HG02623 (cell line): ENCODE measurements around the gene TMEM132C.

Experiments
- ATAC-seq: cut with Tn5 transposase; IDR thresholded peaks from one replicate; pipeline ENCODE4 v1.9.1; 2021; ENCODE audit warnings: moderate library complexity; ENCODE audit not compliant: unreplicated experiment

The TMEM132C gene

DNA sequence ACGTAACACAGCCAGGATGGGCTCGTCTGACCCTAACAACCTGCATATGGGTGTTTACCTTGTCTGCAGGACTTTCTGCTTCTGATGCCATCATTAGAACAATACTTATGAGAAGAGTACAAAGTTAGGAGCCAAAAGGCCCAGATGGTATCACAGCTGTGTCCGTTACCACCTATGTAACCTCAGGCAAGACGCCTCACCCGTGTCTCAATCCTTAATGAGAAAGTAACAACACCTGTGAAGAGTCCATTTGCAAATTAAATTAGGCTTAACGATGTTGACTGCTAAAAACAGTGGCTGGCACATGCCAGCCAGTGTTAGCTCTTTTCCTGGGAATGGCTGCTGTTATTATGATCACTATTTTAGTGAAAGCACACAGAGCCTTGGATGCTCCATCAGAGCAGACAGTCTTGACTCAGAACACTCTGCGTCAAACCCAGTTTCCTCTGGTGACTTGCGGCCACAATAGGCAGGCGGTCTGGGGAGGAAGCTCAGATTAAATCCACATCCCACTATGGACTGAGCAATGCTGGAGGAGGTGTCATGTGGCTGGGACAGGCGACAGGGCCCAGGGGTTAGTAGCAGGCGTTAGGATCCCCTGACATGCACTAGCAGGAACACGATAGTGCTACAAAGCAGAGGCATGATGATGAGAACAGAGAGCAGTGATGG, 431.5 kb downstream of the TMEM132C start:
- ATAC-seq = no peak

DNA sequence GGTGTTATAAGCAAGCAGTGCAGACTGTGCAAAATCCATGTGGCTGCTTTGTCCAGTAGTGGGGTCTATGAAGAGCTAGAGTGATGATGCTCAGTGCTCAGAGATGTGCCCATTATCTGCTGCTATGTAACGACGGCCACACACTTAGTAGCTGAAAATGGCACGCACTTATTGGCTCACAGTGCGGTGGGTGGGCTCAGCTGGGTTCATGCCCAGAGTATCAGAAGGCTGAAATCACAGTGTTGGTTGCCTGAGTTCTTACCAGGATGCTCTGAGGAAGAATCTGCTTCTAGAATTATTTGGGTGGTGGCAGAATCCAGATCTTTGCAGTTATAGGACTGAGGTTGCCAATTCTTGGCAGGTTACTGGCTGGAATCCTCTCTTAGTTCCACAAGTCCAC, 432.1 kb downstream of the TMEM132C start:
- ATAC-seq = no peak

DNA sequence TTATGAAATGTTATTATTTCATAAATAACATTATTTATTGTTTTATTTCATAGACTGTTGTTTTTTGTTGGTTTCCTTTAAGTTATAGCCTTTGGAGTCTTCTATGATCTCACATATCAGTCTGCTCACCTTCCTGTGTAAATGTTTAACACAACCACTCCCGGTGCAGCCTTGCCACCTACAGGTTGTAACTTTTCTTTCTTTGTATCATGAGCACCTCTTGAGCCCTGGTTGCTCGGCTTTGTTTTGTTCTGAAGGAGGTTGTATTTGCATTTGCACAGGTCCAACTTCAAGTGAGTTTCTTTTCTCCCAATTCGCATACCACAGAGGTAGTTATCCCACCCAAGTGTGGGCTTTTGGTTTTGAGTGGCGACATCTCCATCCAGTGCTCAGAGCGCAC, 435.4 kb downstream of the TMEM132C start:
- ATAC-seq = no peak

DNA sequence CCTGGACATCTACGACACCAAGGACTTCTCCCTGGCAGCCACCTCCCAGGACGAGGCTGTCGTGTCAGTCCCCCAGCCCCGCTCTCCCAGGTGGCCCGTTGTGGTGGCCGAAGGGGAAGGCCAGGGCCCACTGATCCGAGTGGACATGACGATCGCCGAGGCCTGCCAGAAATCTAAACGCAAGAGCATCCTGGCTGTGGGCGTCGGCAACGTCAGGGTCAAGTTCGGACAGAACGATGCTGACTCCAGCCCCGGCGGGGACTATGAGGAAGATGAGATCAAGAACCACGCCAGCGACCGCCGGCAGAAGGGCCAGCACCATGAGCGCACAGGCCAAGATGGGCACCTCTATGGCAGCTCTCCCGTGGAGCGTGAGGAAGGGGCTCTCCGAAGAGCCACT, 438.2 kb downstream of the TMEM132C start:
- ATAC-seq = no peak

DNA sequence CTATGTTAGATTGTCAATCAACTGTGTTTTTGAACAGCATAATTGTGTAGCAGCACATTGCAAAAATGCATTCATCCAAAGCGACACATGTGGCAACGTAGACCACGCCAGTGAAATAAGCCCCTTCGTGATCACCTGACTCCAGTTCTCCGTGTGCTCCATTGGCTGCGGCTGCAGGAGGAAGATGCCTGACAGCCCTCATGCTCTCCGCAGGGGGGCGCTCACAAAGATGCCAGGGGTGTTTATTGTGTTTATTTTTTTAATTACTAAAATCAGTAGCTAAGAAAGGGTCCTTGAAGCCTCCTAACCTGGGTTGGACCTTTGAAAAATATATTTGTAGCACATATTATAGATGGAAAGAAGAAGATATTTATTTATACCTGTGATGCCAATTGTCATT, 440.5 kb downstream of the TMEM132C start:
- ATAC-seq = no peak

DNA sequence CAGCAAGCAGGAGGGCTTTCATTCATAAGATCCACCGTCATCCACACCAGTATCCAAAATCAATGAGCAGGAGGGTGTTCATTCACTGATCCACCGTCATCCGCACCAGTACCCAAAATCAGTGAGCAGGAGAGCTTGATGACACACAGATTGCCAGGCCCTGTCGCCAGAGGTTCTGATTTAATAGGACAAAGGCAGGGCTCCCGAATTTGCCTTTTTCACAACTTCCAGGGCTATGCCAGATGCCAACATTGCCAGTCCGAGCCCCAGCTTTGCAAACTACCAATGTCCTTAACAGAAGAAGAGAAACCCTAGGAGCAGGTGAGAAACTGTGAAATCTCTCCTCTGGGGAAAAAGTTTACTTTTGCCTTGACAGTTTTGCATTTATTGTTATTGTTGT, 441.8 kb downstream of the TMEM132C start:
- ATAC-seq = no peak

DNA sequence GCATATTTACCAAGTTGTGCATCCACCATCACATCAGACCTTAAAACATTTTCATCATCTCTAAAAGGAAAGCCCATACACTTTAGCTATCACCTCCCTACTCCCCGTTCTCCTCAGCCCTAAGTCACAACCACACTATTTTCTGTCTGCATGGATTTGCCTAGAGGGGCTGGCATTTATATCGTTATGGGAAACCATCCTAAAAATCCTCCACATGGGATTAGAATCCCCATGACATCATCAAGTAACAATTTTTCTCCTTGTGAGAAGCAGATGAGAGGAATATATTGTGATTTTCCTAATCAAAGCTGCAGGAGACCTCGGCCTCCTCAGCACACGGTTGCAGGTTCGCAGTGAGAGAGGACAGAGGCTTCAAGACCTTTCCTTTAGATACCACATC, 442.7 kb downstream of the TMEM132C start:
- no peak for ATAC-seq

DNA sequence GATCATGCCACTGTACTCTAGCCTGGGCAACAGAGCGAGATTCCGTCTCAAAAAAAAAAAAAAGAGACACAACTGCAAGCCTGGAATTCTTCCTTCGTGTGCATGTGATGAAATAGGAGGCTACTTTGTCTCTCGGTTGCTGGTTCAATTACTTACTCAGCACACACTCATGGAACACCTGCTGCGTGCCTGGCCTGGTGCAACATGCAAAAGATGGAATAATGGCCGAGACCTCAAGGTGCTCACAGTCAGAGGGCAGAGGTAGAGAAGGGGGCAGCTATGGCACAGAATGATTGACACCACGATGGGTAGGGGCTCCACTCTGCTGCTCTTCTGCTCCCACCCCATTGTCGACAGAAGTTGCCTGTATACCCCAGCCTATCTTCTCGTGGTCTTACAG, 444.5 kb downstream of the TMEM132C start:
- no peak for ATAC-seq

DNA sequence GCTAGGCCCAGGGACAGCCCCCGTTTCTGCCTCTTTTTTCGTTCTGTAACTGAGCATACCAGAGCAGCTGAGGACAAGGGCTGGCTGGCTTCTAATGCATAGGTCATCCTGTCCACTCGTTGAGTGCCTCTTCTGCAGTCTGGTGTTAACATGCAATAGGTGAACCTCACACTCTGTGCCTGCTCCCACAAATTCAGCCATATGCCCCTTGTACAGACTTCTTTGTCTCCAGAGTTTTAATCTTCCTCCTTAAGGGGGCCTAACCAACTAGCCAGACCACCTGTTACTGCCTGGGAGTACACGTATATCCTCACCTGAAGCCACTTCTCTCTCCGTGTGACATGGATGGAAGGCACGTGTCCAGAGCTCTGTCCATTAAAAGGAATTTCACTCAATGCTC, 445.7 kb downstream of the TMEM132C start:
- no peak for ATAC-seq

DNA sequence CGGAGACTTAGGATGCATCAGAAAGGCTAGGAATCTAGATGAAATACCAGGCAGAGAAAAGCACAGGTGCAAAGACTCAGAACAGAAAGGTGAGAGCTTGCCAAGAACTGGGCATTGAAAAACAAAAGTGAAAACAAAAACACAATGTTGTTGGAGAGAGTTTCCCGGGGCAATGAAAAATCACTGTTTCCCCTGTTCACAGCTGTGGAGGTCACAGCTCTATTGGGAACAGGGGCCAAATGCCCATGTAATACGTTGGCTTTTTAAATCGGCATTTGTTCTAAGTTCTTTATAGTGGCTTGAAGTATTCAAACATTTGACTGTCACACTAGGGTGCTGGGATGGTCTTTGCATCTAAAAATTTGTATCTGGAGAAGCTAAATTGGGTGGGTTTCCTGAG, 448.5 kb downstream of the TMEM132C start:
- no peak for ATAC-seq

DNA sequence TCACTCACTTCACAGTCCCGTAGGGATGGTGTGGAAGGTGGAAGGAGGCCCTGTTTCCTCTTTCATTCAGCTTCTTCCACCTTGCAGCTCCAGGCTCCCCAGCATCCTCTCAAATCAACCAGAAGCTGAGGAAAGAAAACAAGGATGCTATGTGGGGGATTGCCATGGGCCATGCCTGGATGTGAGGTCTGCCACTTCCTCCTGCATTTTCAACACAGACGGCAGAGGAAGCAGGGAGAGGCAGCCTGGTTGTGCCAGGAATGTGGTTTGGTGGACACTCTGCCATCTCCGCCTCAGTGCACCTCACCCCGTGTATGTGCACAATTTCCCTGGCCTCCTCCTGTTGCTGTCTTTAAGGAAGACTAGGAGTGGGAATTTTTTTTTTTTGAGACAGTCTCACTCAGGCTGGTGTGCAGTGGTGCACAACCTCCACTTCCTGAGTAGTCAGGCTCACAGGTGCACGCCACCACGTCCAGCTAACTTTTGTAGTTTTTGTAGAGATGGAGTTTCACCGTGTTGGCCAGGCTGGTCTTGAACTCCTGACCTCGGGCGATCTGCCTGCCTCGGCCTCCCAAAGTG, 457.6 kb downstream of the TMEM132C start:
- ATAC-seq = no peak

DNA sequence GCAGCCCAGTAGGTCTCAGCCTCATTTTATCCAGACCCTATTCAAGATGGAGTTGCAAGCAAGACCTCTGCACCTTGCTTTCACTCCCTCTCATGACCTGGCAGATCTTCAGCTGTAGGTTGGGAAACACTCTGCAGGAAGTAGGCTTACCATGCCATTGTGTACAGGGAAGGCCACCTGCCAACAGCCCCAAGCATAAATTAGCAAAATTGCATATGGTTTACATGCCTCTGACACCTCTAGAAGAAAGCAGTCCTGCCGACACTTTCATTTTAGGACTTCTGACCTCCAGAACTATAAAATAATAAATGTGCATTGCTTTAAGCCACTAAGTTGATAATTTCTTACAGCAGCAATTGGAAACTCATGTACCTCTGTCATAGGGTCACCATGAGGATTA, 459.9 kb downstream of the TMEM132C start:
- ATAC-seq = no peak

DNA sequence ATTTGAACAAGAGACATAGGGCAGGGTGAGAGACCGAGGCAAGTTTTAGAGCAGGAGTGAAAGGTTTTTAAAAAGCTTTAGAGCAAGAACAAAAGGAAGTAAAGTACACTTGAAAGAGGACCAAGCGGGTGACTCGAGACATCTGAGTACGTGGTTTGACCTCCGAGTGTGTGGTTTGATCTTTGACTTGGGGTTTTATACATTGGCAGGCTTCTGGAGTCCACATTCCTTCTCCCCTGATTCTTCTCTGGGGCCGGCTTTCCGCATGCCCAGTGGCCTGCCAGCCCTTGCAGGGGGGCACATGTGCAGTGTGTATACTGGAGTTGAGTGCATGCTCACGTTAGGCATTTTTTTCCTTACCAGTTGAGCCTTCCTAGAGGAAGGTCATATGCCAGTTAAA, 460.5 kb downstream of the TMEM132C start:
- ATAC-seq = no peak

DNA sequence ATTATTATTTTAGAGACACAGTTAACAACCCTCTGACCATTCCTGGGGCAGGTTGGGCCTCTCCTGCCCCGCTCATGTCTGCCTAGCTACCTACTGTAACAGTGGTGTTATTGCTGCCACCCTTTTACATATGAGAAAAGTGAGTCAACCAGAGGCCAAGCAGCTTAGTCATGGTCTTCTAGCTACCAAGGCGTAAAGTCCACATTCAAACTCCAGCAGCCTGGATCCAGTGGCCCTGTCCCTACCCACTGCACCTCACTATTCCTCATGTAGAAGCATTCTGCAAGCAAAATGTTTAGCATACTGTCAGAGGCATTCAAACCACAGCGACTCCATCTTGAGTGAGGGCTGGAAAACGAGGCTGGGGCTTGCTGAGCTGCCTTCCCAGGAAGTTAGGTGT, 461.0 kb downstream of the TMEM132C start:
- ATAC-seq = no peak

DNA sequence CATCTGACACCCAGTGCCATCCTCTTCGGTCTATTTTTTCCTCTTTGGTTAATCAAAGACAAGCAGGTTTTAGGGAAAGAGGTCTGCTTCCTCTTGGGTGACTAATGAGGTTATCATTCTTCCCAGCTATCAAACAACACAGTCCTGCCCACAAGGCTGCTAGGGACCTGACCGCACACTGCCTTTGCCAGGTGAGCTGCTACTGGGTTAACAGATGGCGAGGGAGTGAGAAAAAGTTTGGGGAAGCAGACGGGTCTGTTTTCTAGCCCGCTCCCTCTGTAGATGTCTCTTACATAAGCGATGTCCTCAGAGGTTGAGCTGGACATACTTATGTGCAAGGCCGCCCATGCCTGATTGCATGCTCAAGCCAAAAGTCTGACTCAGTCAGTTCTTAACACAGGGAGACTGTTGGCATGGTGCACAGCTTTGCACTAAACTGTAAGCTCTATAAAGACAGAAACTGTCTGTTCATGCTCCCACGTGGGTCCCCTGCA, 462.7 kb downstream of the TMEM132C start:
- no peak for ATAC-seq

DNA sequence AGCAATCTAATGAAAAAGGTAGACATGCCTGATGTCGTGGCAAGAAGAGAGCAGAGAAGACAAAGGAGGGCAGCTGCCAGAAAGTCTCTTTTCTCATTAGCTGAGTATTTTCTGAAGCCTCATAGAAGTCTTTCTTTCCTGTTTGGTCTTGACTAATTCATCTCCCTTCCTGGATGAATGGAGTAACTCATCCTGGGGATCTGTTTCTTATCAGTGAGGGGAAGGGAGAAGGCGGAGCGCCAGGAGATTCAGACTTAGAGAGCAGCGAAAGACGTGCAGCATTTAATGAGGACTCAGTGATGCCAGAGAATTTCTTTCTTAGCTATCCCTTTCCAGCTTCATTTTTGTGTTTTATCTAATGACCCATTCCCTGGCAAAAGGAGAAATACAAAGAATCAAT, 467.4 kb downstream of the TMEM132C start:
- no peak for ATAC-seq

DNA sequence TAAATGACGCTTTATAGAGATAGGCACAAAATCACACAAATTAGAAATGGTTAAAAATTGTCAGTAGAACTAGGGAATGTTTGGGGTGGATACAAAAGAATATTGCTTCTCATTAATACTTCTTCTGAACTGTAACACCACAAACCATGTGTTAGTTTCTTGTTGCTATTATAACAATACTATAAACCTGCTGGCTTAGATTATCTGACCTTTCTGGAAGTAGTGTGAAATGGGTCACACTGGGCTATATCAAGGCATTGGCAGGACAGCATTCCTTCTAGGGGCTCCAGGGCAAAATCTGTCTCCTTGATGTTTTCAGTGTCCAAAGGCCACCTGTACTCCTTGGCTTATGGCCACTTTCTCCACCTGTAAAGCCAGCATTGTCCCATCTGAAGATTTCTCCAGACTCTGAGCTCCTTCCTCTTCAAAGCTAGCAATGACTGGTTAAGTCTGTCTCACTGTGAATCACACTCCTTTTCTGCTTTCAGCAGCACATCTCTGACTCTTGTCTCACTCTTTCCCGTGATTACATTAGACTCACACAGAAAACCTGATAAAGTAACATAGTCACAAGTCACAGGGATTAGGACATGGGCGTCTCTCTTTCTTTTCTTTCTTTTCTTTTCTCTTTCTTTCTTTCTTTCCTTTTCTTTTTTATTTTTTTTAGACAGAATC, 470.5 kb downstream of the TMEM132C start:
- ATAC-seq = no peak

DNA sequence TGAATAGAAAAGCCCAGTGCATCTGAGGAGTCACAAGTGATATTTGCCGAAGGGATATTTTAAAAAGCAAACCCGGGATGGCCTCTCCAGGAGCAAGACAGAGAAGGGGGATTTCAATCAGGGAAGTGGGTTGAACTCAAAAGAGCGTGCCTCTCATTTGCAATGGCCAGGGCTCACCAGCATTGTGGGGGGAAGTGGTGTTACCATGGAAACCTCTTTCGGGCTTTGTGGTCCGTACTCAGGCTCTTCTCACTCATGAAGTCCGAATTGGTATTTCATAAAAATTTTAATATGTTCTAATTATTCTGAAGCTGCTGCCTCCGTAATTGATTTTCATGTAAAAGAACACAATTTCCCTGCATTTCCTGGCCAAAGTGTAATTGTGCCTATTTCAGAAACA, 476.9 kb downstream of the TMEM132C start:
- no peak for ATAC-seq

DNA sequence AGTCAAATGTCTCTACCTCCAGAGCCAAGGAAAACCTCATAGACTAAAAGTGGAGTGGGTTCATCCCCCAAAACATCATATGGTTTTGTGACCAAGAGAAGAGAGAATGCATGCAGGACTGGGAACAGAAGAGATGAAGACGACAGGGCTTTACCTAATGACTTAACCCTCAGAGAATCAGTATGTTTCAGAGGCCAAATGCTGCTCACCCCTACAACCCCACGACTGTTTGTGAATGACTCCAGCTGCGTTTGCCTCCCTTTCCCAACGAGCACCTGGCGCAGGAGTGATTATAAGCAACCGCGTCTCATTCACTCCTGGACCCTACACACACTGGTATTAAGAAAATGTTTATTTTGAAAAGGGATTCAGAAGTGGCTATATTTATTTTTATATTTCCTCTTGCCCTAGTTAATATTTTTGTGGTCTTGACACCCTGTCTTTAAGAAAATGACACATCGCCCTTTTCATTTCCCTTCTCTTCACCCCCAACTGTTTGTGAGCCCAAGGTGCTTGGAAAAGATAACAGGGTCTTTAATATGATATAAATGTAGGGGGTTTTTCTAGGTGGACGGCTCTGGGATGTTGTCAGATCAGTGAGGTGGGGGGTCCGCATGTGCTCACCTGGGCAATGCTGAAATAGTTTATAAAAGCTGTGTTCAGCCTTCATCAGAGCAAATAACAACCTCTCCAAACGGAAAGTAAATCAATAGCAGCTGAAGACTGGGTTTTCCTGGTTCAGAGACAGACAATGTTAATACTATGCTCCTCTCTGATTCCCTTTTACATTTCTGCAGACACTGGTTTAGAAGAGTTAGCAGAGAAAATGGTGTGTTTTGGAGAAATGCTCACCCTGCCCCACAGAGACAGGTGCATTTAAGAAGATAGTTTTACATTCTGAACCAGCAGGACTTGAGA, 479.1 kb downstream of the TMEM132C start:
- ATAC-seq = no peak

DNA sequence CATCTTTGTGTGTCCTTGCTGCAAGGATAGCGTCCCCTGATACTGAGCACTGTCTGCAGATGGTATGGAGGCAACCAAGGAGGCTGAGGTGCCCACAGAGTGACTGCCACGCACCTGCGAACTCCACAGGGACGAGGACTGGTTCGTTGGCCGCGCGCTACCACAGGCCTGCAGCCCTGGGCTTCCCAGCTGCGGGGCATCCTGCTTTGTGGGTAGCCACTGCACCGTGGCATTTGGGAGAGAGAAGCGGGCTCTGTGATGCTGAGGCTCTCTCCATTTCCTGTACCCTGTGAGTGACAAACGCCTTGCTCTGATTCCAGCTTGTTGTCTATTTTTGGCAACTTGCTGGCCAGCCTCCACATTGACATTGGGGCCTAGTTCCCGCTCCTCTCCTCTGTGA, 480.5 kb downstream of the TMEM132C start:
- ATAC-seq = no peak

DNA sequence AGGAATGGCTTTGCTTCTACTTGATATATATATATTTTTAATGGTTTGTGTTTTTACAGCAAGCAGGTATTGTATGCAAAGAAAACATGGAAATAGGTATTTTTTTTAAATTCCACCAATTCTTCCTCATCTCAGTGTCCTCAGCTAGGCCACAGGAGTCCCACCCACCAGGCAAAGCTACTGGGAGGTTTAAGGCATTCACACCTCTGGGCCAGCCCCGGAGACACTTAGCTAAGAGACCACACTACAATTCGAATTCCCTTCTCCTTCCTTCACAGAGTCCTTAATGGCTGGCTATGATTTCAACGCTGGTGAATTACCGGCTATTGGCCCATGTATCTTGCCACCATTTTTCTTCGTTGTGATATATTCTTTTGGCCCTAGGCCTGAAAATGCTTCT, 485.4 kb downstream of the TMEM132C start:
- ATAC-seq = no peak
